ENCODE data around the gene LDAH. TPM values are rescaled to one million over a fixed set of nuclear protein-coding genes. Genes with fewer than 3 reads are reported as not detected.

Gene LDAH
- 15.4 TPM for polyA plus RNA-seq

GRCh38 chr2:20822535-20823490 lies at the start of gene LDAH:
TSS of gene LDAH (minus strand) at chr2:20823101. CDS start at chr2:20801463, 21,638 bp downstream.
- H3K36me3 Mint-ChIP-seq: peaks cover 2% of the 10 kb centered on the region
- peaks cover 15 to 19% (median 18%) of the 10 kb centered on the region in 3 donors for H3K4me1 Mint-ChIP-seq
- H3K27me3 Mint-ChIP-seq: no peaks in the 10 kb centered on the region
- H3K4me3 Mint-ChIP-seq: peak within 1 kb of the TSS; percentile 98 to 100 (median 99)
- peak within 1 kb of the TSS; percentile 99 to 100 (median 100) for H3K27ac Mint-ChIP-seq
- no peaks in the 10 kb centered on the region for H3K9me3 Mint-ChIP-seq

- H3K36me3 Mint-ChIP-seq: no peaks in the 10 kb centered on the region
- H3K27me3 Mint-ChIP-seq: peaks cover 7% of the 10 kb centered on the region
- H3K27ac Mint-ChIP-seq: no peak overlapping the region
- H3K4me3 Mint-ChIP-seq: no peak overlapping the region
- peaks cover 0 to 2% (median 0%) of the 10 kb centered on the region in 3 donors for H3K4me1 Mint-ChIP-seq
- H3K9me3 Mint-ChIP-seq: peaks cover 0 to 9% (median 4%) of the 10 kb centered on the region in 3 donors
Measured at GRCh38 chr2:20868377-20868776, 45.5 kb upstream of the LDAH start.

GRCh38 chr2:20862850-20863249 lies 39.9 kb upstream of the LDAH start:
- Mint-ChIP-seq H3K4me1 (no peaks in the 10 kb centered on the region), H3K9me3 (peaks cover 0 to 9% (median 4%) of the 10 kb centered on the region in 3 donors), H3K36me3 (no peaks in the 10 kb centered on the region), H3K4me3 (no peak overlapping the region), H3K27me3 (peaks cover 8% of the 10 kb centered on the region), H3K27ac (no peak overlapping the region)

GRCh38 chr2:20855456-20855855 lies 32.6 kb upstream of the LDAH start:
- Mint-ChIP-seq H3K27me3 (peaks cover 1% of the 10 kb centered on the region), H3K27ac (no peak overlapping the region), H3K9me3 (no peaks in the 10 kb centered on the region), H3K4me3 (no peak overlapping the region), H3K36me3 (no peaks in the 10 kb centered on the region), H3K4me1 (no peaks in the 10 kb centered on the region)

GRCh38 chr2:20852670-20853069 lies 29.8 kb upstream of the LDAH start:
- Mint-ChIP-seq H3K27ac (no peak overlapping the region), H3K36me3 (no peaks in the 10 kb centered on the region), H3K9me3 (no peaks in the 10 kb centered on the region), H3K4me3 (no peak overlapping the region), H3K27me3 (peaks cover 1% of the 10 kb centered on the region), H3K4me1 (no peaks in the 10 kb centered on the region)

GRCh38 chr2:20852139-20852538 lies 29.2 kb upstream of the LDAH start:
- Mint-ChIP-seq H3K9me3 (no peaks in the 10 kb centered on the region), H3K4me1 (no peaks in the 10 kb centered on the region), H3K36me3 (no peaks in the 10 kb centered on the region), H3K4me3 (no peak overlapping the region), H3K27ac (no peak overlapping the region), H3K27me3 (peaks cover 1% of the 10 kb centered on the region)

- no peaks in the 10 kb centered on the region for H3K4me1 Mint-ChIP-seq
- peaks cover 20% of the 10 kb centered on the region for H3K27me3 Mint-ChIP-seq
Measured at GRCh38 chr2:20844246-20844645, 21.3 kb upstream of the LDAH start.

GRCh38 chr2:20839052-20839451 lies 16.2 kb upstream of the LDAH start:
- H3K27ac Mint-ChIP-seq: no peak overlapping the region
- no peaks in the 10 kb centered on the region for H3K4me1 Mint-ChIP-seq
- H3K27me3 Mint-ChIP-seq: peaks cover 17% of the 10 kb centered on the region
- no peaks in the 10 kb centered on the region for H3K36me3 Mint-ChIP-seq
- H3K4me3 Mint-ChIP-seq: no peak overlapping the region
- peaks cover 0 to 5% (median 1%) of the 10 kb centered on the region in 3 donors for H3K9me3 Mint-ChIP-seq

More at GRCh38 chr2:20844246-20844645, 21.3 kb upstream of the LDAH start:
- Mint-ChIP-seq H3K36me3 (peaks cover 5% of the 10 kb centered on the region), H3K9me3 (peaks cover 0 to 2% (median 2%) of the 10 kb centered on the region in 3 donors), H3K27ac (no peak overlapping the region), H3K4me3 (no peak overlapping the region)

- no peaks in the 10 kb centered on the region for H3K4me1 Mint-ChIP-seq
- no peaks in the 10 kb centered on the region for H3K36me3 Mint-ChIP-seq
- peaks cover 0 to 5% (median 1%) of the 10 kb centered on the region in 3 donors for H3K9me3 Mint-ChIP-seq
- peaks cover 20% of the 10 kb centered on the region for H3K27me3 Mint-ChIP-seq
- H3K27ac Mint-ChIP-seq: no peak overlapping the region
- H3K4me3 Mint-ChIP-seq: peak overlapping the region in 1 of 4 donors; percentile 6
Measured at GRCh38 chr2:20838016-20838415, 15.1 kb upstream of the LDAH start.

GRCh38 chr2:20836521-20836920 lies 13.6 kb upstream of the LDAH start:
- Mint-ChIP-seq H3K4me3 (no peak overlapping the region), H3K9me3 (peaks cover 0 to 5% (median 1%) of the 10 kb centered on the region in 3 donors), H3K36me3 (no peaks in the 10 kb centered on the region), H3K27ac (no peak overlapping the region), H3K4me1 (no peaks in the 10 kb centered on the region), H3K27me3 (peaks cover 17% of the 10 kb centered on the region)

GRCh38 chr2:20834331-20834730 lies 11.4 kb upstream of the LDAH start:
- Mint-ChIP-seq H3K36me3 (no peaks in the 10 kb centered on the region), H3K4me3 (no peak overlapping the region), H3K9me3 (peaks cover 0 to 9% (median 6%) of the 10 kb centered on the region in 3 donors), H3K4me1 (no peaks in the 10 kb centered on the region), H3K27me3 (peaks cover 17% of the 10 kb centered on the region), H3K27ac (no peak overlapping the region)

GRCh38 chr2:20832606-20833005 lies 9.7 kb upstream of the LDAH start:
- no peak overlapping the region for H3K27ac Mint-ChIP-seq
- no peak overlapping the region for H3K4me3 Mint-ChIP-seq
- H3K27me3 Mint-ChIP-seq: peaks cover 13% of the 10 kb centered on the region
- no peaks in the 10 kb centered on the region for H3K36me3 Mint-ChIP-seq
- H3K4me1 Mint-ChIP-seq: no peaks in the 10 kb centered on the region
- H3K9me3 Mint-ChIP-seq: peaks cover 0 to 5% (median 4%) of the 10 kb centered on the region in 3 donors

GRCh38 chr2:20829861-20830260 lies 7.0 kb upstream of the LDAH start:
- no peaks in the 10 kb centered on the region for H3K36me3 Mint-ChIP-seq
- H3K27ac Mint-ChIP-seq: no peak overlapping the region

GRCh38 chr2:20823917-20824316 lies 1.0 kb upstream of the LDAH start:
- H3K36me3 Mint-ChIP-seq: no peaks in the 10 kb centered on the region
- H3K27ac Mint-ChIP-seq: peak overlapping the region in 1 of 3 donors; percentile 33

More at GRCh38 chr2:20829861-20830260, 7.0 kb upstream of the LDAH start:
- Mint-ChIP-seq H3K4me3 (no peak overlapping the region), H3K9me3 (peaks cover 0 to 5% (median 4%) of the 10 kb centered on the region in 3 donors), H3K27me3 (peaks cover 13% of the 10 kb centered on the region), H3K4me1 (no peaks in the 10 kb centered on the region)

GRCh38 chr2:20818820-20819219 lies 4.1 kb downstream of the LDAH start:
- Mint-ChIP-seq H3K4me1 (peaks cover 22 to 26% (median 25%) of the 10 kb centered on the region in 3 donors), H3K36me3 (peaks cover 4% of the 10 kb centered on the region), H3K9me3 (no peaks in the 10 kb centered on the region), H3K27me3 (no peaks in the 10 kb centered on the region), H3K27ac (no peak overlapping the region), H3K4me3 (peak overlapping the region in 1 of 4 donors; percentile 72)

More at GRCh38 chr2:20823917-20824316, 1.0 kb upstream of the LDAH start:
- Mint-ChIP-seq H3K27me3 (no peaks in the 10 kb centered on the region), H3K4me3 (peak overlapping the region in 2 of 4 donors; percentile 27 to 79), H3K9me3 (no peaks in the 10 kb centered on the region), H3K4me1 (peaks cover 9 to 13% (median 10%) of the 10 kb centered on the region in 3 donors)
